ENCODE results near the gene GSDMA.

- TF ChIP-seq CTCF (IDR thresholded peaks at IDR 0.05) = no peak
- TF ChIP-seq POLR2A (IDR thresholded peaks at IDR 0.05) = no peak
These were observed 54.7 kb downstream of the GSDMA start for GRCh38 chr17:40017422-40018080.

Measured in uterus (tissue), 2 donors.